HG02970 (cell line): ENCODE data around the gene NUDT17.
"Not testable (repeated sequence)": the region's sequence is repeated elsewhere in the genome, so short reads cannot be mapped to it uniquely, and the experiment has no call there.

Experiments
- ATAC-seq: cut with Tn5 transposase; IDR thresholded peaks from one replicate; pipeline ENCODE4 v1.9.1; 2021; ENCODE audit warnings: mild to moderate bottlenecking, moderate library complexity, moderate number of reproducible peaks; ENCODE audit not compliant: unreplicated experiment, low FRiP score

The NUDT17 gene, protein sequence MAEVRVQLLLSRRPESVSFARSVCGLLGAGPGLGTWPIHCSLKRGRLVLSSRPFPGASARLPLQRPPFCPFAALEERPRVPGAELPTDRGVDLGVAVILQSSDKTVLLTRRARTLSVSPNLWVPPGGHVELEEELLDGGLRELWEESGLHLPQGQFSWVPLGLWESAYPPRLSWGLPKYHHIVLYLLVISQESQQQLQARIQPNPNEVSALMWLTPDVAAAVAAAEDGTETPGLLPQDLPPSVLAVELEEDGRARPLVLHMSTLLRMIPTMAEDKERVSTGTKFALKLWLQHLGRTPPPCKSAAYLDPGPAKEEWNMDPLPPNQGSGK

DNA sequence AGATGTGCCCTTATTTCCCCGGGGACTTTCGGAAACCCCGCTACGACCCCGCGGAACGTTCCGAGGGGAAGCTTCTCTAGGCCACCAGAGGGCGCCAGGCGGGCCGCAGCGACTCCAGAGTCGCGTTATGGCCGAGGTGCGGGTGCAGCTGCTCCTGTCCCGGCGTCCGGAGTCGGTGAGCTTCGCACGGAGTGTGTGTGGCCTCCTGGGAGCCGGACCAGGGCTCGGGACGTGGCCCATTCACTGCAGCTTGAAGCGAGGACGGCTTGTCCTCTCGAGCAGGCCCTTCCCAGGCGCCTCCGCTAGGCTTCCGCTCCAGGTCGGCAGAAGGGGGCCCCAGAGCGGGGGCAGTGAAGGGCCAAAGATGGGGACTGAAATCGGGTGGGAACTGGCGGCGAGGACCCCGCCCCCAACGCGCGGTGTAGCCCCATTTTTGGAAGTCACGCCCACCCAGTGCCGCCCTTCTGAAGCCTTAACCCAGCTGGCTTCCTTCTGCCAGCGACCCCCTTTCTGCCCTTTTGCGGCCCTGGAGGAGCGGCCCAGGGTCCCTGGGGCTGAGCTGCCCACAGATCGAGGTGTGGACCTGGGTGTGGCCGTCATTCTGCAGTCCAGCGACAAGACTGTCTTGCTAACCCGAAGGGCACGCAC lies at the start of gene NUDT17:
Gene NUDT17 (plus strand): TSS at position 117 of the 648 bp plus-strand sequence. CDS start 11 bp downstream, at position 128.
- ATAC-seq = peak; percentile 75

DNA sequence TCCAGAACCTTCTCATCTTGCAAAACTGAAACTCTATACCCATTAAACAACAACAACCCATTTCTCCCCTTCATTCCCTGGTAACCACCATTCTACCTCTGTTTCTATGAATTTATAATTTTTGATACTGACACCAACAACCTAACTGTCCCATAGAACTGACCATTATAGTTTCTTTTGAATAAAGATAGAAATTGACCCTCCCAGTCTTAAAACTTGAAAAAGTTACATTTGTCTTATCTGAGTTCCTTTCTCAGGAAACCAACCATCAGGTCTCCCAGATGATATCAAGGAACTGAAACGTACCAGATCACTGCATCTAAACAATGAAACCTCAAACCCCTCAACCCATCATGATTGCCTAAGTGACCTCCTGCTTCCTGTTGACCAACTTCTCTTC lies 48.7 kb upstream of the NUDT17 start:
- no peak for ATAC-seq

DNA sequence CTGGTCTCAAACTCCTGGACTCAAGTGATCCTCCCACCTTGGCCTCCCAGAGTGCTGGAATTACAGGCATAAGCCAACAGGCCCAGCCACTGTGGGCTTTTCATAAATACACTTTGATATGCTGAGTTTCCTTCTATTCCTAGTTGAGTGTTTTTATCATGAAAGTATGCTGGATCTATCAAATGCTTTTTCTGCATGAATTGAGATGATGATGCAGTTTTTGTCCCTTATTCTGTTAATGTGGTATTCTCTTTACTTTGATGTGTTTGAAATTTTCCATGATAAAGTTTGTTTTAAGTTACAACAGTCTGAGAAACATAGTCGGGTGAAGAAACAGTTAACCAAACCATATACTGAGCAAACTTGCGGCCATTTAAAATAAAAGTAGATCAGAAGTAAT lies 45.6 kb upstream of the NUDT17 start:
- no peak for ATAC-seq

DNA sequence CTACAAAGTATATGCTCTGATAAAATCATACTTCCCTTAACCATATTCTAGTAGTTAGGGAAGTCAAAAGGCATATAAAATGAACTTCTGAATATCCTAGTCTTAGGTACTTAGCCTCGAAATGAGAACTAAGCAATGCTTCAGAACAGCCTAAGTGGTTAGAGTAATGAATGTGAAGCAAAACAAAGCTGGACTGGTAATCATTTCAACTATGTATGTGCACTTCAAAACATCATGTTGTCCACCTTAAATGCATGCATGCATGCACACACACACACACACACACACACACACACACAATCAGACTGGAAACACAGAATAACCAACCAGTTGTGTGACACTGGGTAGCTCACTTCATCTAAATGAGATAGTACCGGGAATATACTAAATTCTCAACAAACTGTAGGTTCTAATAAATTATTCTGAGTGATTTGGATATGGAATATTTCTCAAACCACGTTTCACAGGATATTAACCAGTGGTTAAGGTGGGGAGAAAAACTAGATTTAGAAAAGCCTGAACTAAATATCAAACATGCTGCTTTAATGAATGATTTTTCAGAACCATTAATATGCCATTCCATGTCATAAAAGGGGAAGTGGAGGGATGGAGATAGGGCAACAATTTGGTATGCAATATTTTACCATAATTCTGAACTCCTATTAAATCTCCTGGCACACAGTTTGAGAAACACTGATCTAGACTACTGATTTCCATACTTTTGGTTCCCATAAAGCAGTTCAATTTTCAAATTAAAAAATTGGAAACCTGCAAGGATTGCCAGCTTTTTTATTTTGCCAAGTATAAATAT lies 41.0 kb upstream of the NUDT17 start:
- ATAC-seq = no peak

DNA sequence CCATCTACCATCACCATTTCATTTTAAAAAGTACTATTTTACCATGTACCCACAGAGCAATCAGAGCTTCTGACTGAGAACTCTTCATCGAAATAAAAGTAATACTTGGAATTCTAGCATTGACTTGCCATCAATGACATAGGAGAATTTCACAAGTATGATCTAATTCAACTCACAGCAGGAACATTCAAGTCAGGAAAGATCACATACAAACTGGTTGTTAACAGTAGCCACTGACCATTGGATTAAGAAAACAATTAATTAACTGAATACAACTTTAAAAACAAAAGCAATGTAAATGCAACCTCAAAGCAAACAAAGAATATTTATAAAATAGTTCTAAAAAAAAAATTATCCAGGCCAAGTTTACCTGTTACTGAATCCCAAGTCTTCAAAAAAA lies 40.4 kb upstream of the NUDT17 start:
- ATAC-seq = no peak

DNA sequence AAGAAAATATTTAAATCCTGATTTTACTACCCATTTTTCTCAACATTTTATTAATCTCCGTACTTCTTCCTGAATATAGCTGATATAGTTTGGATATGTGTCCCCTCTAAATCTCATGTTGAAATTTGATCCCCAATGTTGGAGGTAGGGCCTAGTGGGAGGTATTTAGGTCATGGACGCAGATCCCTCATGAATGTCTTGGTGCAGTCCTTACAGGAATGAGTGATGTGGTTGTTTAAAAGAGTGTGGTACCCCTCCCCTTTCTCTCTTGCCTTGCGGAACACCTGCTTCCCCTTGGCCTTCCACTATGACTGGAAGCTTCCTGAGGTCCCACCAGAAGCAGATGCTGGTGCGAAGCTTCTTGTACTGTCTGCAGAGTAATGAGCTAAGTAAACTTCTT lies 39.0 kb upstream of the NUDT17 start:
- ATAC-seq = no peak

DNA sequence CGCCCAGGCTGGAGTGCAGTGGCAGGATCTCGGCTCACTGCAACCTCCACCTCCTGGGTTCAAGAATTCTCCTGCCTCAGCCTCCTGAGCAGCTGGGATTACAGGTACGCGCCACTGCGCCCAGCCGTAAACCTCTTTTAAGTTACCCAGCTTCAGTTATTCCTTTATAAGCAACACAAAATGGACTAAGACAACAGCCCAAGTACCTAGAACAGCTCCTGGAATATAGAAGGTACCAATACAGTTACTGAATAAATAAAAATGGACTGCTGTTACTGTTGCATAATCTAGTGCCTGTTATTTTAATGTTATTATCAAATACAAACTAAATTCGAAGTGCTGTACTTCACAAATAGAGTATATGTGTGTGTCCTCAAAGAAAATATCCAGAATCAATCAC lies 38.6 kb upstream of the NUDT17 start:
- ATAC-seq = no peak

DNA sequence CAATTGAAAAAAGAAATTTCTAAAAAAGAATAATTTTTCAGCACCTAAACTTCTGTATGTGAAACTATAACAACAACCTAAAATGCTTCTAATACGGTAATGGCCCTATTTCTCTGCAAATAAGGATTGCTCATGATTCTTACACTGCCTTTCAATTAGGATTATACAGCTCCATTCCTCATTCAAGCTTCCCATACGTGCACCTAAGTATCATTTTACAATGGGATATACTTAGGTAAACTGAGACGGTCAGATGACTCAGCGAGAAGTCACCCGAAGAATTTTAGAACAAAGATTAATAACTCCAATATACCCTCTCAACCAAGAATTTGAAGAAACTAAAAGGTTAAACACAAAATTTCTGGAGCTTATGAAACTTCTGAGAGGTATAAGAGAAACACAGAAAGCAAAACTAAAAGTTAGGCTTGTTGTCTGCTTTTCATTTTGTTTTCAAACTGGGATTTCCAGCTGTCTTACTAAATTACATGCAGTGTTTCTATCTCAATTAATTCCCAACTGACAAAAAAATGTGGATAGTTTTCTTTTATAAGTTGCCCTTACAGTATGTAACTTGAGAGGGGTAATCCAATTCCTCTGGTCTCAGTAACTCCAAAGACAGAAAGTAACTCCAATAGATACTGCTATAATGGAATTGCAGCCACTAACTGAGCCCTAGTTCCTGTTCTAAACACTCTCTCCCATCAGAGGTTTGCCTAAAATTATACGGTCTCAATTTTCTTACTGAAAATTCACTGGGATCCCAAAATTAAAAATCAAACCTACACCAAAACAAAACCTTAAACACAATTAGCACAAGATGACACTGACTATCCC lies 32.2 kb upstream of the NUDT17 start:
- ATAC-seq = not testable (repeated sequence)

DNA sequence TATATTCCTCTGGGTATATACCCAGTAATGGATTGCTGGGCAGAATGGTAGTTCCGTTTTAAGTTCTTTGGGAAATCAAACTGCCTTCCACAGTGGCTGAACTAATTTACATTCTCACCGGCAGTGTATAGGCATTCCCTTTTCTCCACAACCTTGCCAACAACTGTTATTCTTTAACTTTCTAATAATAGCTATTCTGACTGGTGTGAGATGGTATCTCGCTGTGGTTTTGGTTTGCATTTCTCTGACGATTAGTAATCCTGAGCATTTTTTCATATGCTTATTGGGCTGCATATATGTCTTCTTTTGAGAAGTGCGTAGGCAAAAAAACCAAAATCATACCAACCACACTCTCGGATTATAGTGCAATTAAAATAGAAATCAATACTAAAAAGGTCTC lies 27.3 kb upstream of the NUDT17 start:
- ATAC-seq = not testable (repeated sequence)

DNA sequence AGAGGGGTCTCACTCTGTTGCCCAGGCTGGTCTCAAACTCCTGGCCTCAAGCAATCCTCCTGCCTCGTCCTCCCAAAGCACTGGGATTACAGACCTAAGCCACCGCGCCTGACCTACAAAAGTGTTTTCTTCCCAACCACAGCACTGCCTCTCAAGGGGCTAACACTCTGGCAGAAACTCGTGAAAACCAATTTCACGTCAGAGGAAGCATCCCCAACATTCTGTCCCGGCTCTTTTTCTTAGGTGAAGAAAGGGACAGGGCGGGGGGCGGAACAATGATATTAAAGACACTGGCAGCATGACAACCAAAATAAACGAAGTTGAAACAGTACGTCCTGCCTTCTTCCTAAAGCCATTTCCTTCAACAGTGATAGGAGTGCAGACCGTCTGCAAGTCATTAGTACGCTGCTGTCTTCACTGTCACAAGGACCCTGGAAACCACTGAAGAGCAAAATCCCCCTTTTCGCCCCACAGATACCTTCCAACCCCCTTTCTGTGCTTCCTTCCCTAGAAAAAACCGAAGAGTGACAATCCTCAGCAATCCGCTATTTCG lies 22.6 kb upstream of the NUDT17 start:
- not testable (repeated sequence) for ATAC-seq

DNA sequence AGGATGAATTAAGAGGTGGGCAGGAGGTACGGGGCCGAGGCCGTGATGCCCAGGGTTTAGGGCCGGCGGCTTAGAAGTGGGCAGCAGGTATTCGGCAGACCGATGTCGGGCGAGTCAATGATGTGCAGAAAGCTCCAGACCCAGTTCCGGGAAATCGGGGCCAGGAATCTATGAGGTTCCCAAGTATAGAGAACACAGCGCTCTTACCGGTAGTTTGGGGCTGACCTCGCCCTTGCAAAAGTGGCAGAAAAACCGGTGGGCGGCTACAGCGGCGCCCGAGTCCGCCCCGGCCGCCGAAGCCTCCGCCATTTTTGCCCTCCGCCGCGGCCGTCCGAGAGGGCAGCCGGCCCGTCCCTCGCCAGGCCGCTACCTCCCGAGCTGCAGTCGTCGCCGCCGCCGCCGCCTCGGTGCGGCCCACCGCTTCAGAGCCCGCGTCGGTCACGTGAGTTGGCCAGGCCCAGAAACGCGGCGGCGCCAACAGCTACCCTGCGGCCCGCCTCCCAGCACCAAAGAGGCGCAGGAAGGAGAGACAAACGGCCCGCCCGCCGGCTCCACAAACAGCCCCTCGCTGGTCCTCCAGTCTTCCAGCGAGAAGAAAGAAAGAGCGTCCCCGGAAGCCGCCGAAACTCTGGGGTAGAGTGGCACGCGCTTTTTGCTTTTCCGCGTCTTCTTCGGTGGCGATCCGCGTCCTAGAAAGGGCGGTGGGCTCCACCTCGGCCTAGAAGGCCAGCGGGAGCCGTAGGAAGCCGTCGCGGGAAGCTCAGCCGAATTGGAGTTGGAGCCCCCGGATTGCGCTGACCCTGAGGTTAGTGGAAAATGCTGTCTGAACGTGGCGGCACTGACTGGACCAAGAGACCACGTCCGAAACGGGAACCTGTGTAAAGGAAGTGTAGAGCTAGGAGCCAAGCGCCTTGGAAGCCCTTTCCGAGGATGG lies 21.6 kb upstream of the NUDT17 start, which contains the start of the genes POLR3C and RNF115:
Gene POLR3C (plus strand): TSS at position 636 of the 934 bp plus-strand sequence. CDS start 1,577 bp downstream, outside the sequence.
Gene RNF115 (minus strand): TSS at position 531 of the 934 bp plus-strand sequence. CDS start 222 bp downstream, at position 309.
- peak; percentile 78 for ATAC-seq

DNA sequence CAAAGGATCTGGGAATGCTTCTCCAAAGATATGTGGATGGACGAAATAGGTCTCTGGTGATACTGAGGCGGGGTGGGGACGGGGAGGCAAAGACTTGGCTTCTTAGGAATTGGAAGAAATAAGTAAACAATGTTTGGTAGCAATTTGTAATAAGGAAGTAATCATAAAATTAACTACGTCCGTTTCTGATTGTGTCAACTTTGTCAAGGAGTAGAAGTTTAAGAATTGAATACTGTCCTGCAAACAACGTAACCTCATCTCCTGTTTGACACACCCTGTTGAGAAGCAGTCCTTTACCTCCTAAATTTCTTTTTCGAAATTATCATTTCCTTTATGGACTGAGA lies 21.0 kb upstream of the NUDT17 start:
- ATAC-seq = no peak

DNA sequence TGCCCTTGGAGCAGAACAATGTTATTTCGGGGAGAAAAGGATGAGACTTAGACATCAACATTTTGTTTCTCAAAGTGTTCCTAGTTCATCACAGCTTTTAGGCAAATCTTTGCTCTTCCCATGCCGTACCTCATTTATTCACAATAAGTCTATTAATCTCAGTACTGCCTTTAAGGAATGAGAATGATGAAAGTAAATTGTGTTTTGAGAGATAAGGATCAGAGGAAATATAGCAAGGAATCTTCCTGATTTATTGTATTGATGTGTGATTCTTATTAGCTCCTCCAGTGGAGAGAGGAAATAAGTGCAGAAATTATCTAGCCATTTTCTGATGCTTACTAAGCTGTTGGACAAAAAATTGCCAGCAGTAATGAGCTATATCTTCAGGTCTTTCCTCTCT lies 19.4 kb upstream of the NUDT17 start:
- ATAC-seq = no peak

DNA sequence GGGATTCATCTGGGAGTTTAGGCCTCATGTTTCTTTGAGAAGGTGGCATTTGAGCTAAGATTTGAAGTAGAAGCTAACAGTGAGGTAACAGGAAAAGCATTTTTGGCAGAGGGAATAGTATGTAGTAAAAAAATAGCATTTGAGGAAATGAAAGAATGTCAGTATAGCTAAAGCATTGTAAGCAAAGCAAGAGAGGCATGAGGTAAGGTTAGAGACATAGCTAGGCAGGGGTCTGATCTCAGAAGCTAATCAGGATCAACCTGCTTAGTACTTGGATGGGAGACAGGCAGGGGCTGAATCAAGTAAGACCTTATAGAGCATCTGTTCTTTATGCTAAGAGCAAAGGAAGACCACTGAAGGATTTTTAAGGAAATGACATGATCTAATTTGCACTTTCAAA lies 17.5 kb upstream of the NUDT17 start:
- ATAC-seq = no peak

DNA sequence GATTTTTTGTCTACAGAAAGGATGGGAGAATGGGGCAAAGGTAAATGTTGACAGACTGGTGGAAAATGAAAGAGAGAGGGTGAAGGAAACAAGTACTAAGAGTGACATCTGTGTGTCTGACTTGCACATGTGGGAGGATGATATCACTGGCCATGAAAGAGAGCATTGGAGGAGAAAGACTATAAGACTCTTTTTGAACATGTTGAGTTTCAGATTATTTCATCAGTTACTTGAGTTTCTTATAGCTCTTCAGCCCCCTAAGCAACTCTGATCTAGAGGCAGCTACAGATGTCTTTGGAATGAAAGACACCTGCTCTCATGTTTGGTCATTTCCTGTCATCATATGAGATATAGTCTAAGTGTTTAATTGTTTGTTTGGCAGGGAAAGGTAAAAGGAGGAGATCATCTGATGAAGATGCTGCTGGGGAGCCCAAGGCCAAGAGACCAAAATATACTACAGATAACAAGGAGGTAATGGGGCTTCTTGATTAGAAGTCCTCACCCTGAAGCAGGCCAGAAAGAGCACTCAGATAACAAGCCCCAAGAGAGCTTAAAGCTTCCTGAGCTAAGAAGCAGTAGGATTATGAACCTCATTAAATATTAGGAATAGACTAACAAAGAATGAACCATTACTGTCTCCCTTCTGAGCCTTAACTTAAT lies 16.9 kb upstream of the NUDT17 start:
- ATAC-seq = no peak

DNA sequence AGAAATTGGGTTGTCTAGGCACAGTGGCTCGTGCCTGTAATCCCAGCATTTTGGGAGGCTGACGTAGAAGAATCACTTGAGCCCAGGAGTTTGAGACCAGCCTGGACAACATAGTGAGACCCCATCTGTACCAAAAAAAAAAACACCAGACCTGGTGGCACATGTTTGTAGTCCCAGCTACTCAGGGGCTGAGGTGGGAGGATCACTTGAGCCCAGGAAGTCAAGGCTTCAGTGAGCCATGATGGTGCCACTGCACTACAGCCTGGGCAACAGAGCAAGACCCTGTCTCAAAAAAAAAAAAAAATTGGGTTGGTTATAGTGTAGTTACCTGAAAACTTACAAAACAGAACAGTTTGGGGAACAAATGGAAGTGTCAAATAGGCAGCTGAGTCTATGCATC lies 14.6 kb upstream of the NUDT17 start:
- ATAC-seq = not testable (repeated sequence)

DNA sequence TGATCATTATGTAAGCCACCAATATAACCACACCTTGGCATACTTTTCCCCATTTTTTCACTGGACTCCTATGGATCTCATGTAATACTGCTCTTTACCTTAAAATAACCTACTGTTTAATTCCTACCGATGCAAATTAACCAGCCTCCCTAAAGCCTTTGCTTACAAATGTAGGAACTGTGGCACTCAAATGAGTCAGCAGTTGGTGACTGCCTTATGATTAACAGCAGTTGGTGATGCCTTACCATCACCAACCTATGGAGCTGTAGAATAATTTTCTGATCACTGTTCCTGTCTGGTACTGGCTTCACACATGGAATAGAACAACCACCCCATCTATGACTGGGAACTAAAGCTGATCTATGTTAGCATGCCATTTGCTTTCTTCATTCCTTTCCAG lies 7.8 kb upstream of the NUDT17 start:
- no peak for ATAC-seq

DNA sequence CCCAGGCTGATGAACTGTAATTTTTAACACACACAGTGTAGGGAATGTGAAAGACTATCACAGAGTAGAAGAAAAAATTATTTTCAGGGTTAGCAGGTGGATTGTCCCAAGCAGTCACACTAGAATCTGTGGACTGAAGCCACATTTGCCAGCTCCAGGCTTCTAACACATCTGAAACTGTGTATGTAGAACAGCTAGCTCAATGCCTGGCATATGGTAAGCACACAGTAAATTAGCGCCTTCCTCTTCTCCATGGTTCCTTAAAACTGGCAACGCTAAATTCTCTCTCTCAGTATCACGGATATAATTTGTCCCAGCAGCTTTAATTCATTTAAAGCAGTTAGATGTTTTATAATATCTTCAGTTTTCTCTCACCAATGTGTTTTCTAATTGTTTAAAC lies 2.4 kb upstream of the NUDT17 start:
- no peak for ATAC-seq
